H1 (cell line): ENCODE data around the gene ZCCHC3. TPM values are rescaled to one million over a fixed set of nuclear protein-coding genes. Genes with fewer than 3 reads are reported as not detected.

Source experiments
- CHD2 ChIP-seq: IDR thresholded peaks from 2 replicates; pipeline ENCODE4 v1.6.1; 2012; ENCODE audit warnings: low read length, improper control_type of control experiment
- CREB1 ChIP-seq: IDR thresholded peaks from 2 replicates; pipeline ENCODE4 v1.6.1; 2012; ENCODE audit warnings: inconsistent platforms
- E2F6 ChIP-seq: IDR thresholded peaks from 2 replicates; pipeline ENCODE4 v1.6.1; 2012; ENCODE audit warnings: inconsistent platforms
- EGR1 ChIP-seq: IDR thresholded peaks from 2 replicates; pipeline ENCODE4 v1.6.1; 2011; ENCODE audit warnings: low read depth, low read length, borderline replicate concordance
- GABPA ChIP-seq: IDR thresholded peaks from 2 replicates; pipeline ENCODE4 v1.6.1; 2011; ENCODE audit warnings: mild to moderate bottlenecking, low read length, moderate library complexity, borderline replicate concordance; ENCODE audit not compliant: insufficient read depth
- KDM4A ChIP-seq: IDR thresholded peaks from one replicate; pipeline ENCODE4 v1.7.1; 2012; ENCODE audit warnings: low read depth, mild to moderate bottlenecking, moderate library complexity, low read length, inconsistent platforms; ENCODE audit not compliant: severe bottlenecking
- NANOG ChIP-seq: IDR thresholded peaks from 2 replicates; pipeline ENCODE4 v1.6.1; 2011; ENCODE audit warnings: low read length, low read depth, mild to moderate bottlenecking, inconsistent platforms; ENCODE audit not compliant: insufficient read depth, poor library complexity, severe bottlenecking
- POU5F1 ChIP-seq: IDR thresholded peaks from 2 replicates; pipeline ENCODE4 v1.6.1; 2011; ENCODE audit warnings: low read depth, mild to moderate bottlenecking, low read length, moderate library complexity
- RXRA ChIP-seq: IDR thresholded peaks from 2 replicates; pipeline ENCODE4 v1.6.1; 2011; ENCODE audit warnings: low read depth, mild to moderate bottlenecking, low read length, moderate library complexity; ENCODE audit not compliant: insufficient read depth
- polyA plus RNA-seq, 7 experiments: library from polyadenylated mRNA; depleted of rRNA in 3 of 7; stranded (reverse) in 5 of 7; unstranded in 2 of 7; fragments of >200 nt in 5 of 7; fragments of 200-250 nt in 2 of 7; gene quantifications; 1 replicate in 5 of 7; 2 replicates in 1 of 7; 4 replicates in 1 of 7; pipeline versions ENCODE4 v1.2.1 to v1.2.3, GENCODE V29; 2011 to 2013; ENCODE audit warnings: missing spikeins in 2 of 7, mixed read lengths in 2 of 7
- total RNA-seq: library from RNA; stranded (reverse); fragmentation: NEBNext Ultra II Directional; extraction: Animal tissue kit (Norgen Biotek cat#: 25700); gene quantifications from 2 replicates; pipeline ENCODE4 v1.2.1, GENCODE V29; 2021

The ZCCHC3 gene
- total and polyA plus RNA-seq, 2 of the 8 experiments (the other 6 are each of a cell fraction or from before 2014, with no cell fraction given): 33.7 to 52.4 TPM

GRCh38 chr20:324177-325044 is 27.0 kb downstream of the ZCCHC3 start (continued):
- TF ChIP-seq CHD2 (peak; percentile 4; the same call in 1 of the 2 replicates), EGR1 (no peak), GABPA (no peak), CREB1 (peak; percentile 46; the same call in 1 of the 2 replicates), E2F6 (peak; percentile 86), KDM4A (peak; percentile 64), RXRA (no peak), NANOG (no peak), POU5F1 (no peak)
